Activated naive CD8-positive, alpha-beta T cell treated with anti-CD3 and anti-CD28 coated beads, Interleukin-2, amount 50 U/mL, for 16 hours (primary cell): ENCODE measurements around the gene NAA20.

Experiments used
- DNase-seq: peaks from one replicate; pipeline ENCODE4 v3.0.0-alpha.2; 2020; ENCODE audit warnings: low read depth, low spot score

NAA20 gene

DNA sequence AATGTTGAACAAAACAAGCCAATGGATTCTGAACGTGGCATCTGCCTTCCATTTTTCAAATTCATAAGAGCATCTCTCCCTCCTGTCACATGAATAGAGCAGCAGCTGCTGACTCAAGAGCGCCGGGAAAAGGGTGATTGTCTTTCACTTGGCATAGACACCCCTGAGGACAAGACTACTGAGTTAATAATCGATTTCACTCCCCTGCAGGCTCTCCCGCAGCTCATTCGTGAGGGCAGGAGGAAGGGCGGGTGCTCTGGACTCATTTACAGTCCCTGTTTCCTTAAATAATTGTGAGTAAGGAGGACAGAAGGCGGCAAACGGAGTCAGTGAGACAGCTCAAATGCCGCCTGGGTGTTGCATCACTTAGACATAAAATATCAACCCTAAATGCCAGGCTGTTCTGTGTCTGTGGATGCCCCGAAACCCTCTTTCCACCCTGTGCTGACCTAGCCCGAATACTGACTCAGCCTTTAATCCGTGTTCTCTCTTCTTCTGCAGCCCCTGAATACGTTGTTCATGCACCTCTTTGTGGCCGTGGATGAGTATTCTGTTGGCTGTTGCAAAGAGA lies 56.7 kb downstream of the NAA20 start:
- DNase-seq, result no peak

DNA sequence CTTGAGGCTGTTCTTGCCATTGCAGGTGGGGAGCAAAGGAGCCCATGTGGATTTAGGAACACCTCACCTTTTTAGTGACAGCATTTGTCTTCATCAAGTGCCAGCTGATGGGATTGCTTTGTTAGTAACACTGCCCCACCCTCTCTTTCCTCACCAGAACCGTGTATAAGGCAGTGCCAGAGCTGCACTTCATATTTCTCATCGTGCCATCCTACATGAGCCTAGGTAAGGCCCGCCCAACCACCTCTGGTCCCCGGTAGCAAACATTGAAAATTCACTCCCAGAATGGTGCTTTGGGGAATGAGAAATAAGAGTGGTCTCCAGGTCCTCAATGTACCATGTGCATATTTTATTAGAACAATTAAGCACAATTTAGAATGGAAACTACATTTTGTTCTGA lies 57.9 kb downstream of the NAA20 start:
- no peak for DNase-seq

DNA sequence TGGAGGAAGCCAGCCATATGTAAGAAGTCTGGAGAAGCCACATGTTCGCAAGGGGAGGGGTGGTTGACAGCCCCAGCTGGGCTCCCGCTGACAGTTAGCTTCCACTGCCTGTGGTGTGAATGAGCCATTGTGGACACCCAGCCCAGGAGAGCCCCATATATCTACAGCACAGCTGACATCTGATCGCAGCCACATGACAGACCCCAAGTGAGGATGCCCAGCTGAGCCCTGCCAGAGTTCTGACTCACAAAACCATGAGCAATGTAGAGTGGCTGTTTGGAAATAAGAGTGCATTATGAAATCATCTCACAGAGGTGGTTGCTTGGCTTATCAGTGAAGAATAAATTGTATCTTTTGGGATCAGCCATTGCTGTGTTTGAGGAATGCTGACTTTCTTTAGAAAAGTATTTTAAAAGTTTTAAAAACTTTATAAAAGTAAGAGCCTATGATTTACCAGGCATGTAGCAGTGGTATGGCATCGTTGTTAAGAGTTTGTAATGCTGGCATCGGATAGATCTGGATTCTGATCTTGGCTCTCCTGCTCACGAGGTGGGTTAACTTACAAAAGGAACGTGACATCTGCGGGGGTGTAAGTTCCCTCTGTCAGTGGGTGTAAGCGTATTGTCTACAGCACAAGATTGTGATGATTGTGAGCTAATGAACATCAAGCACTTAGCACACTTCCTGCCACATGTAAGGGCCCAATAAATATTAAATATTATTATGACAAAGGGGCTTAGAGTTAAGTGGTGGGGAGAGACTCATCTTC lies 59.3 kb downstream of the NAA20 start:
- no peak for DNase-seq

DNA sequence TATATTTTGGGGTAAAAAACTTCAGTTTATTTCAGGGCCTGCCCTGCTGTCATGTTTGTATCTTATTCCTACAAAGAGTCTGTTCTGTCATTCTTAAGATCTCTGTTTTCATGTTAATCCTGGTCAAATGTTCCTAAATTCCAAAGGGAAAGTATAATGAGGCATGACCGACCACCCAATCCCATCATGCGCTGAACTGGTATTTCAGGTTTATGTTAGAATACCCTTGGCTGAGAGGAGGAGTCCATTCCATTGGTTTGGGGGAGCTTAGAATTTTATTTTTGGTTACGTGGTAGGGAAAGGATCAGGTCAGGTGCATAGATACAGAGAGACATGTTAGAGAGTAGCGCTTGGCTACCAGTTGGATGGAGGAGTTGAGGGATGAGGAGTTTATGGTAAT lies 60.9 kb downstream of the NAA20 start:
- no peak for DNase-seq

DNA sequence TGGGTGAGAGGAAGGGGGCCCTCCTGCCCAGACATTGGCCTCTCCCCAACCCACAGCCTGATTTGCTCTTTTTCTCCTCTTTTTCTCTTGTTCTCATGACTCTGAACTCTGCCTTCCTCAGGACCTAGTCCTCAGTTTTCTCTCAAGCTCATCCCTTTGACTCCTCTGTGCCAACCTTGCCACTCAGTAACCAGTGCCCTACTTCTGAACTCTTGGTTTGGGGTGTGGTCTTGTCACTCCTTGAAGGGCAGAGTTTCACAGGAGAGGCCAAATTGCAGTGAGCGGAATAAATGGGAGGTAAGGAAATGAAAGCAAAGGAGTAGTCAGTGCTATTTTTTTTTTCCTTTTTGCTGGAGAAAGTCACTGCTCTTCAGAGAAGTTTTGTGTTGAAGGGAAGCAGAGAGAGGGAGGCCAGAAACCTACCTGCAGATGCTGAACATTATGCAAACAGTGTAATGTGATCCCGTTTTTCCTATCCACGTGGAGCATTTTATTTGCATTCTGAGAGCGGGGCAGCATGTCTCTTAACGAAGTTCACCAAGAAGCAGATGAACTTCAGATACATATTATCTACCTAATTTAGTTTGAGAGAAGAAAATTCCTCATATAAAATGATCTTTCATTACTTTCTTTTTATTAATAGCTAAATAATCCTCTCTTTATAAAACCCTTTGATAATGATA lies 62.1 kb downstream of the NAA20 start:
- no peak for DNase-seq
